HG02840 (cell line): ENCODE results near the gene TRIP4.
"Not testable (repeated sequence)": the region's sequence is repeated elsewhere in the genome, so short reads cannot be mapped to it uniquely, and the experiment has no call there.

Experiments used
- ATAC-seq: cut with Tn5 transposase; IDR thresholded peaks from one replicate; pipeline ENCODE4 v1.9.1; 2021; ENCODE audit warnings: mild to moderate bottlenecking, moderate library complexity, moderate number of reproducible peaks; ENCODE audit not compliant: unreplicated experiment, low FRiP score

Gene TRIP4

GRCh38 chr15:64380130-64380870 is 7.3 kb upstream of the TRIP4 start:
- ATAC-seq = not testable (repeated sequence)

GRCh38 chr15:64381000-64381751 is 6.5 kb upstream of the TRIP4 start, which contains the start of gene PCLAF:
Gene PCLAF (minus strand): TSS chr15:64381441. CDS start chr15:64381371, 70 bp downstream.
- ATAC-seq = peak; percentile 91

- no peak for ATAC-seq
These were observed 3.9 kb upstream of the TRIP4 start for GRCh38 chr15:64383760-64384159.

GRCh38 chr15:64386291-64386690 is 1.3 kb upstream of the TRIP4 start:
- no peak for ATAC-seq

- no peak for ATAC-seq
These were observed 1.4 kb downstream of the TRIP4 start for GRCh38 chr15:64389036-64389435.

- ATAC-seq = not testable (repeated sequence)
These were observed 4.8 kb downstream of the TRIP4 start for GRCh38 chr15:64392471-64392870.

GRCh38 chr15:64396789-64397188 is 9.2 kb downstream of the TRIP4 start:
- ATAC-seq = no peak

GRCh38 chr15:64398575-64398974 is 10.9 kb downstream of the TRIP4 start:
- no peak for ATAC-seq

GRCh38 chr15:64400583-64400982 is 12.9 kb downstream of the TRIP4 start:
- ATAC-seq = no peak

- ATAC-seq = no peak
These were observed 24.6 kb downstream of the TRIP4 start for GRCh38 chr15:64412216-64412615.

GRCh38 chr15:64422697-64423096 is 35.1 kb downstream of the TRIP4 start:
- no peak for ATAC-seq

- no peak for ATAC-seq
These were observed 36.3 kb downstream of the TRIP4 start for GRCh38 chr15:64423970-64424369.

GRCh38 chr15:64425221-64425620 is 37.6 kb downstream of the TRIP4 start:
- ATAC-seq = no peak

- ATAC-seq = no peak
These were observed 39.3 kb downstream of the TRIP4 start for GRCh38 chr15:64426845-64427465.

- no peak for ATAC-seq
These were observed 41.8 kb downstream of the TRIP4 start for GRCh38 chr15:64429448-64429847.

GRCh38 chr15:64430000-64430735 is 42.5 kb downstream of the TRIP4 start:
- ATAC-seq = no peak

- no peak for ATAC-seq
These were observed 50.3 kb downstream of the TRIP4 start for GRCh38 chr15:64437982-64438381.

- no peak for ATAC-seq
These were observed 51.2 kb downstream of the TRIP4 start for GRCh38 chr15:64438653-64439447.

- ATAC-seq = no peak
These were observed 54.2 kb downstream of the TRIP4 start for GRCh38 chr15:64441852-64442251.

- no peak for ATAC-seq
These were observed 55.4 kb downstream of the TRIP4 start for GRCh38 chr15:64443016-64443415.
